22Rv1 (cell line): ENCODE measurements around the gene FAAP20.

ENCODE experiments used
- H3K27ac ChIP-seq: fragments of 450-650 bp; 2 replicates; pipeline ENCODE4 v1.5.1; 2017
- CTCF ChIP-seq: fragments of 450-650 bp; IDR thresholded peaks from 2 replicates; pipeline ENCODE4 v1.5.1; 2017; ENCODE audit warnings: mild to moderate bottlenecking
- ZFX ChIP-seq: fragments of 450-650 bp; IDR thresholded peaks from 2 replicates; pipeline ENCODE4 v1.6.1; 2017; ENCODE audit warnings: antibody characterized with exemption, borderline replicate concordance

FAAP20 gene

GRCh38 chr1:2196901-2197638, 2.5 kb upstream of the FAAP20 start:
- H3K27ac ChIP-seq: no peak overlapping the region
- TF ChIP-seq ZFX (no peak), CTCF (no peak)

GRCh38 chr1:2195785-2196184, 1.2 kb upstream of the FAAP20 start:
- TF ChIP-seq ZFX (no peak), CTCF (no peak)
- peak overlapping the region; percentile 90 for H3K27ac ChIP-seq

- TF ChIP-seq ZFX: no peak
- TF ChIP-seq CTCF: peak; percentile 96
These were observed 514 bp upstream of the FAAP20 start for GRCh38 chr1:2194898-2195673.

GRCh38 chr1:2193514-2194281, 874 bp downstream of the FAAP20 start:
- peak overlapping the region; percentile 90 for H3K27ac ChIP-seq
- no peak for TF ChIP-seq ZFX
- no peak for TF ChIP-seq CTCF

More at GRCh38 chr1:2194898-2195673, 514 bp upstream of the FAAP20 start:
- peak overlapping the region; percentile 90 for H3K27ac ChIP-seq

GRCh38 chr1:2192031-2192995, 2.3 kb downstream of the FAAP20 start:
- no peak for TF ChIP-seq CTCF
- peak overlapping the region; percentile 90 for H3K27ac ChIP-seq

- H3K27ac ChIP-seq: peak overlapping the region; percentile 91
- TF ChIP-seq ZFX (no peak), CTCF (no peak)
These were observed 4.0 kb downstream of the FAAP20 start for GRCh38 chr1:2190491-2190976.
